ENCODE measurements around the gene ZNF593.

Gene ZNF593

GRCh38 chr1:26169198-26169554 is 532 bp upstream of the ZNF593 start:
- DNase-seq (ENCODE audit: low read depth) = no peak

- DNase-seq (ENCODE audit: low read depth) = no peak
Measured at GRCh38 chr1:26170472-26170821, 739 bp downstream of the ZNF593 start.

GRCh38 chr1:26171084-26172072 is 1.7 kb downstream of the ZNF593 start, which contains the start of gene ZNF593OS:
TSS of gene ZNF593OS (minus strand) at chr1:26171832. CDS start at chr1:26171661, 171 bp downstream.
- DNase-seq (ENCODE audit: low read depth) = no peak

- no peak for DNase-seq (ENCODE audit: low read depth)
Measured at GRCh38 chr1:26175346-26175745, 5.6 kb downstream of the ZNF593 start.

- no peak for DNase-seq (ENCODE audit: low read depth)
Measured at GRCh38 chr1:26177182-26177684, 7.5 kb downstream of the ZNF593 start, which contains the start of gene CNKSR1. TSS of gene CNKSR1 (plus strand) at chr1:26177491. CDS start at chr1:26177548, 57 bp downstream.

GRCh38 chr1:26180010-26180506 is 10.3 kb downstream of the ZNF593 start:
- no peak for DNase-seq (ENCODE audit: low read depth)

GRCh38 chr1:26181586-26182382 is 12.1 kb downstream of the ZNF593 start:
- no peak for DNase-seq (ENCODE audit: low read depth)

GRCh38 chr1:26182383-26182696 is 12.6 kb downstream of the ZNF593 start:
- DNase-seq (ENCODE audit: low read depth) = no peak

GRCh38 chr1:26184086-26184485 is 14.4 kb downstream of the ZNF593 start:
- DNase-seq (ENCODE audit: low read depth) = no peak

GRCh38 chr1:26184883-26185282 is 15.2 kb downstream of the ZNF593 start:
- no peak for DNase-seq (ENCODE audit: low read depth)

- DNase-seq (ENCODE audit: low read depth) = no peak
Measured at GRCh38 chr1:26187882-26188281, 18.2 kb downstream of the ZNF593 start.

GRCh38 chr1:26188477-26188876 is 18.8 kb downstream of the ZNF593 start:
- DNase-seq (ENCODE audit: low read depth) = no peak

- no peak for DNase-seq (ENCODE audit: low read depth)
Measured at GRCh38 chr1:26189331-26189730, 19.6 kb downstream of the ZNF593 start.

GRCh38 chr1:26189751-26190275 is 20.1 kb downstream of the ZNF593 start:
- no peak for DNase-seq (ENCODE audit: low read depth)

GRCh38 chr1:26190373-26190987 is 20.8 kb downstream of the ZNF593 start, which contains the start of gene CATSPER4:
TSS of gene CATSPER4 (plus strand) at chr1:26190602. CDS start at chr1:26190628, 26 bp downstream.
- no peak for DNase-seq (ENCODE audit: low read depth)

GRCh38 chr1:26191739-26192138 is 22.0 kb downstream of the ZNF593 start:
- no peak for DNase-seq (ENCODE audit: low read depth)

- DNase-seq (ENCODE audit: low read depth) = no peak
Measured at GRCh38 chr1:26195805-26196204, 26.1 kb downstream of the ZNF593 start.

- DNase-seq (ENCODE audit: low read depth) = no peak
Measured at GRCh38 chr1:26197301-26197700, 27.6 kb downstream of the ZNF593 start.

GRCh38 chr1:26197813-26198212 is 28.1 kb downstream of the ZNF593 start:
- DNase-seq (ENCODE audit: low read depth) = no peak

GRCh38 chr1:26200413-26200812 is 30.7 kb downstream of the ZNF593 start:
- no peak for DNase-seq (ENCODE audit: low read depth)

GRCh38 chr1:26203642-26204318 is 34.1 kb downstream of the ZNF593 start:
- DNase-seq (ENCODE audit: low read depth) = no peak
